IPS-11a (cell line): ENCODE measurements around the gene CBFA2T2.
"Not testable (repeated sequence)": the region's sequence is repeated elsewhere in the genome, so short reads cannot be mapped to it uniquely, and the experiment has no call there.

Experiments used
- H3K4me3 ChIP-seq: one replicate; pipeline ENCODE4 v1.5.1; 2013; ENCODE audit warnings: low read depth, low read length, control low read depth

The CBFA2T2 gene

DNA sequence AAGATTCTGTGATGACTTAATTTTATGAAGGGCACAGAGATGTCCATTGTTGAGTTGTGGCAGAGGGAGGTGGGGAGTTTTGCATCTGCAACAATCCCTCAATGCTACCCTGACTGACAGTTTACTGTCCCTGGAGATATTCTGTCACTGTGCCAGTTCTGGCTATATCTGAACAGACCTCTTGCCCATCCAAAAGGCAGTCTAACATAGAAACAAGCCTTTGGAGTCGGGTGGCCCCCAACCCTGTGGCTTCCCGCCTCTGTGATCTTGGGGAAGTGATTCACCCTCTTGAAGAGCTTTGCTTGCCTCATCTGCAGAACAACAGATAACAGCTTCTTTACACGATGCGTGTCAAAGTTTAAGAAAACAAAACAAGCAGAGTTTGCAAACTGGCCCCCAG is 200.1 kb downstream of the CBFA2T2 start:
- no peak overlapping the region for H3K4me3 ChIP-seq

DNA sequence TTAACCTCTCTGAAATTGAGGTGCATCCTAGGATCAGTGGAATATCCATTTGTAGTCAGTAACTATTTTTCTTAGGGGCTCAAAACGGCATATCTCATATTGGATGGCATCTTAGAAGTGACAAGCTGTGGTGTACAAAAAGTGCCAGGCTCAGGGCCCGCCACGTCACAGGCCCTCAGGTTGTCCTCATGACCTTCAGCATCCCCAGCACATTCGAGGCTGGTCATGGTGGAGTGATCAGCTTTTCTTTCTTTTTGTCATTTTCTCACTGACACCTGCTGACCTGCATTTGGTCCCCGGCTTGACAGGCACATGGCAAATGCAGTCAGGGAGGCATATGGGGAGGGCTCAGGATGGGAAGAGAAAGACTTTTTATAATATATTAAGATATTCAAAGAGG is 203.4 kb downstream of the CBFA2T2 start:
- no peak overlapping the region for H3K4me3 ChIP-seq

DNA sequence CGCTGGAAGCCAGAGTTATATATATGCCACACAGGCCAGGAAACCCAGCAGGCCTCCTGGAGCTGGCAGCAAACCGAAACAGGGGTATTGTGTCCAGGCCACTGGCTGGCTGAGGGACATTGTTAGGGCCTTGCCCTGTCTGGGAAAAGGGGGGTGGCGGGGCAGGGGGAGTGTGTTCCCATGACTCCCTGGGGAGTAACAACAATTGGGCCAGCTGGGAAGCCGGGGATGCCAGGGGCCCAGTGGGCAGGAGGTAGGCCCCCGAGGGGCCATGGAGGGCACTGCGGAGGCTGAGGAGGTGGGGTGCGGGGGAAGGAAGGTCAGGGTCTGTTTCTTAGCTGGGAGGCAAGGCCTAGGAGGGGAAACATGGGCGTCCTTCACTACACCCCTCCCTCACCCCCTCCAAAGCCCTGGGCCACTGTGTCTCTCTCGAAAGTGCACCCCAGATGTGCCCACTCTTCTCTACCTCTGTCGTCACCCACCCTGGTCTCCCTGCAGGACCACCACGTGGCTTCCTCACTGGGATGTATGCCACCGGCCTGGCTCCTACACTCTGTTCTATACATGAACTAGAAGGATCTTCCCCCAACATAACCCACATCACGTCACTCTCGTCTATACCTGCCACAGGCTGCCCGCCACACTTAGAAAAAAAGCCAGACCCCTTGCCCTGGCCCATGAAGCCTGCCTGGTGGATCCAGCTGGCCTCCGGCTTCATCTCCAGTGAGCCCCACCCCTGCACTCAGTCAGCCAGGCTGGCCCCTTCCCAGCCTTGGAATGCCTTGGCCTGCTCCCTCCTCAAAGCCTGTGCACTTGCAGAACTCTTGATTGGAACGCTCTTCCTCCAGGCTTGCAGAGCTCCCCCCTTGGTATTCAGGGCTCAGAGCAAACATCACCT is 204.1 kb downstream of the CBFA2T2 start:
- H3K4me3 ChIP-seq, result no peak overlapping the region

DNA sequence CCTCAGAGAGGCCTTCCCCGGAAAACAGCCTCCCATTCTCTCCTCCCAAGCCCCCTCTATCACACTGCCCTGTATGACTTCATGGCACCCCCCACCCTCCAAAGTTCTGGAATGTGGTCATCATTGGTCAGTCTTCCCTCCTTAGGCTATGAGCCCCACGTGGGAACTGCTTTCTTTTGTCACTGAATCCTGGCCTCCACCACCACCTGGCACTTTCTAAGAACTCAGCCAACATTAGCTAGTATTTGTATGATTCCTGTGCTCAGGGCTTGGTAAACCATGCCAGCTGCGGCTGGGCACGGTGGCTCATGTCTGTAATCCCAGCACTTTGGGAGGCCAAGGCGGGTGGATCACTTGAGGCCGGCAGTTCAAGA is 204.7 kb downstream of the CBFA2T2 start:
- H3K4me3 ChIP-seq, result no peak overlapping the region

DNA sequence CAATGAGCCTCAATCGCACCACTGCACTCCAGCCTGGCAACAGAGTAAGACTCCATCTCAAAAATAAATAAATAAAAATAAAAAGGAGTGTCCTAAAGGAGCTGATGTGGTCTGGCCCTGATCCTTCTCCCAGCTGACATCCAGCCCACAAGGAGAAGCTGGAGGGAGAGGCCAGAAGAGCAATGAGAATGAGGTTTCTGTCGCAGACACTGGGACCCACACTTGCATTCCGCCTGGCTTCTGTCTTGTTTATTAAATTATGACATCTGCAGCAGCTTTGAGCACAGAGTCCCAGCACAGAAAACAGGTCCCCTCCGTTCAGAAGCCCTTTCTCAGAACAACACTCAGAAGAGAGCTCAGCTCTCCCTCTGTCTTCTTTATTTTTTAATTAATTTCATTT is 206.6 kb downstream of the CBFA2T2 start:
- H3K4me3 ChIP-seq, result no peak overlapping the region

DNA sequence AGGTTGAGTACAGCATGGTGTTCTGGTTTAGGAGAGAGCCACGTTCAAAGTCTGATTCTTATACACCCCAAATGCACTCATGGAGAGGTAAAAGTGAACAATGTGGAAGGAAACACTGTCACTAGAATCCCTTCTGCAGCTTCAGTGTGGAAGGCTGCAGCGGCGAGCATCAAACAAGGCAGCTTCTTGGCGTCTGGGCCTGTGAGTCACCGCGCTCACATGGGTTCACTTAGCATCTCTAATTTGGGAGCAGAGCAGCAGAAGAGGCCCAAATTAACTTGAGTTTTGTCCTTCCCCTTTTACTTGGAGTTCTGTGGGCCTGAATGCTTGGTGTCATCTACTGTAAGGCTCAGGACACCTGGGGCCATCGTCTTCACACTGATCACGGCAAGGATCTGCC is 207.2 kb downstream of the CBFA2T2 start:
- H3K4me3 ChIP-seq, result no peak overlapping the region

DNA sequence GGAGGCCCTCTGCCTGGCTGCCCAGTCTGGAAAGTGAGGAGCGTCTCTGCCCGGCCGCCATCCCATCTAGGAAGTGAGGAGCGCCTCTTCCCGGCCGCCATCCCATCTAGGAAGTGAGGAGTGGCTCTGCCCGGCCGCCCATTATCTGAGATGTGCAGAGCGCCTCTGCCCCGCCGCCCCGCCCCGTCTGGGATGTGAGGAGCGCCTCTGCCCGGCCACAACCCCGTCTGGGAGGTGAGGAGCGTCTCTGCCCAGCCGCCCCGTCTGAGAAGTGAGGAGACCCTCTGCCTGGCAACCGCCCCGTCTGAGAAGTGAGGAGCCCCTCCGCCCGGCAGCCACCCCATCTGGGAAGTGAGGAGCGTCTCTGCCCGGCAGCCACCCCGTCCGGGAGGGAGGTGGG is 209.1 kb downstream of the CBFA2T2 start:
- not testable (repeated sequence) for H3K4me3 ChIP-seq
